NCI-H446 treated with DMSO at 0.1 percent for 48 hours (cell line): ENCODE measurements around the gene ICA1L.

Experiments
- DNase-seq: peaks from one replicate; lab custom pipeline; 2025; lab: John Stamatoyannopoulos, UW

ICA1L gene

GRCh38 chr2:202736826-202737225 is 134.7 kb downstream of the ICA1L start:
- no peak for DNase-seq

GRCh38 chr2:202726070-202726469 is 145.5 kb downstream of the ICA1L start:
- DNase-seq = no peak

- DNase-seq = no peak
Measured at GRCh38 chr2:202723746-202724145, 147.8 kb downstream of the ICA1L start.
